Liver (tissue), 3 donors: ENCODE data around the gene CPA1.

ENCODE experiments used
- CTCF ChIP-seq: fragments of 150-350 bp; IDR thresholded peaks from 2 replicates; pipeline ENCODE4 v1.5.1; 2017; ENCODE audit warnings: improper control_type of control experiment, low read depth, low read length; ENCODE audit not compliant: missing input control
- EGR1 ChIP-seq, 2 donors: IDR thresholded peaks; 2 replicates each; pipeline ENCODE4 v1.6.1; 2016 to 2018; ENCODE audit warnings: antibody characterized with exemption in 2 of 2, low read depth in 2 of 2
- FOXA1 ChIP-seq: IDR thresholded peaks from 2 replicates; pipeline ENCODE4 v1.6.1; 2016; ENCODE audit warnings: antibody characterized with exemption
- REST ChIP-seq: IDR thresholded peaks from 2 replicates; pipeline ENCODE4 v1.6.1; 2016; ENCODE audit warnings: antibody characterized with exemption, mild to moderate bottlenecking
- donor health status: healthy.
- donor health status: healthy.

- no peak for TF ChIP-seq REST
- TF ChIP-seq CTCF: no peak
- TF ChIP-seq FOXA1: no peak
- no peak for TF ChIP-seq EGR1 (IDR thresholded peaks at IDR 0.05; ENCODE audit: low read depth in 2 of 2)
Observed at GRCh38 chr7:130344271-130344866, 35.9 kb upstream of the CPA1 start, which contains the start of gene CPA5.
